ENCODE results near the gene LGALS4.

- TF ChIP-seq CTCF (IDR thresholded peaks at IDR 0.05; ENCODE audit: low read depth, low read length, poor library complexity, severe bottlenecking) = no peak
- TF ChIP-seq EZH2phosphoT487 (IDR thresholded peaks at IDR 0.05; ENCODE audit: borderline replicate concordance, low read length) = no peak
These were observed 32.3 kb downstream of the LGALS4 start for GRCh38 chr19:38780443-38780842.

Data from DOHH2 (cell line).